Activated T-cell treated with anti-CD3 and anti-CD28 coated beads, Interleukin-2, amount 50 U/mL, for 1 hour (primary cell): Measurements from ENCODE around the gene CCDC142.
"Not testable (repeated sequence)": the region's sequence is repeated elsewhere in the genome, so short reads cannot be mapped to it uniquely, and the experiment has no call there.

Experiments
- DNase-seq: peaks from one replicate; pipeline ENCODE4 v3.0.0-alpha.2; 2020

Gene CCDC142

GRCh38 chr2:74470742-74471141, 12.1 kb downstream of the CCDC142 start:
- DNase-seq: not testable (repeated sequence)

- DNase-seq: no peak
Measured at GRCh38 chr2:74464406-74464805, 18.4 kb downstream of the CCDC142 start.

- no peak for DNase-seq
Measured at GRCh38 chr2:74462786-74463105, 20.1 kb downstream of the CCDC142 start.

DNA sequence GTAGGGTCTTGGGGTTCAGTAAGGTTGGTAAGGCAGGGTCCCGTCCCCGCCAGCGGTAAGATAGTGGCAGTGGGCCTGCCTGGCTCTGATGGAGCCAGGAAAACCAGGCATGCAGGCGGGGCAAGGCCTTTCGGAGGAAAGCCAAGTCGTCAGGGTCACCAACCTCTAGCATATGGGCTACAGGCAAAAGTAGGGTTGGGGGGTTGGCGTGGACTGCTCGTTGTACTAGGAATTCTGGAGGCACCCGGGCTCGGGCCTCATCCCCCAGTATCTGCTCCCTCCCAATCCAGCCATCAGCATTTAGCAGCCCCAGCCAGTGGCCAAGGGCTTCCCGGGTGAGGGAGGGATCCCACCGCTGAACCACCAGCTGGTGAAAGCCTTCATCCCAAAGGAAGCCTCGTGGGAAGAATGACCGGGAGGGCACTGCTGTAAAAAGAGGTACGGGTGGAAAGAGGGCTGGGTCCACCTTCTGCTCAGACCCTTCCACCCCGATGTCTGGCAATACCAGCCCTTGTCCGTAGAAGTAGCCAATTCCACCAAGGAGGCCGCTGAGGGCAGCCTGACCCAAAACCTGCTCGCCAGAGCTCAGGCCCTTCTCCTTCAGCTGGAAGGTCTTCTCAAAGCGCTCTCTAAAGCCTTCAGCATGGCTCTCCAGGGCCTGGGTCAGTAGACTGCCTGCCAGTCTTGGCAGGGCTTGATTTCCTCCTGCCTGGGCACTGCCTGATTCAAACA, 20.6 kb downstream of the CCDC142 start:
- no peak for DNase-seq

GRCh38 chr2:74461187-74462053, 21.4 kb downstream of the CCDC142 start:
- no peak for DNase-seq

GRCh38 chr2:74460187-74460586, 22.6 kb downstream of the CCDC142 start:
- not testable (repeated sequence) for DNase-seq

DNA sequence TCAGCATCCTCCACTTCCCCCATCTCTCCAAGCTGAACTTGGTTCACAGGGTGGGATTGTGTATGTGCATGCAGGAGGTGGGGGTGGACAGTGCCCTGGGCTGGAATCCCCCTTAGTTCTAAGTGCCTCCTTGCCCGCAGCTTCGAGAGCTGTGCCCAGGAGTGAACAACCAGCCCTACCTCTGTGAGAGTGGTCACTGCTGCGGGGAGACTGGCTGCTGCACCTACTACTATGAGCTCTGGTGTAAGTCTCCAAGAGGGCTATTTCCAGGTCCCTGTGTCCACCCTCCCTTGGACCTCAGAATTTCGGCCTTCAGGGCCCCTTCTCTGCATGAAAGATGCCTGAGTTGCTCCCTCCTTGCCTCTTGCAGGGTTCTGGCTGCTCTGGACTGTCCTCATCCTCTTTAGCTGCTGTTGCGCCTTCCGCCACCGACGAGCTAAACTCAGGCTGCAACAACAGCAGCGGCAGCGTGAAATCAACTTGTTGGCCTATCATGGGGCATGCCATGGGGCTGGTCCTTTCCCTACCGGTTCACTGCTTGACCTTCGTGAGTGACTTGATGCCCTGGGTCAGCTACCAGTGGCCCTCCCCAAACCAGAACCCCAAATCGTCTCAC, 23.2 kb downstream of the CCDC142 start:
- DNase-seq: not testable (repeated sequence)

GRCh38 chr2:74458938-74459363, 23.8 kb downstream of the CCDC142 start:
- no peak for DNase-seq

DNA sequence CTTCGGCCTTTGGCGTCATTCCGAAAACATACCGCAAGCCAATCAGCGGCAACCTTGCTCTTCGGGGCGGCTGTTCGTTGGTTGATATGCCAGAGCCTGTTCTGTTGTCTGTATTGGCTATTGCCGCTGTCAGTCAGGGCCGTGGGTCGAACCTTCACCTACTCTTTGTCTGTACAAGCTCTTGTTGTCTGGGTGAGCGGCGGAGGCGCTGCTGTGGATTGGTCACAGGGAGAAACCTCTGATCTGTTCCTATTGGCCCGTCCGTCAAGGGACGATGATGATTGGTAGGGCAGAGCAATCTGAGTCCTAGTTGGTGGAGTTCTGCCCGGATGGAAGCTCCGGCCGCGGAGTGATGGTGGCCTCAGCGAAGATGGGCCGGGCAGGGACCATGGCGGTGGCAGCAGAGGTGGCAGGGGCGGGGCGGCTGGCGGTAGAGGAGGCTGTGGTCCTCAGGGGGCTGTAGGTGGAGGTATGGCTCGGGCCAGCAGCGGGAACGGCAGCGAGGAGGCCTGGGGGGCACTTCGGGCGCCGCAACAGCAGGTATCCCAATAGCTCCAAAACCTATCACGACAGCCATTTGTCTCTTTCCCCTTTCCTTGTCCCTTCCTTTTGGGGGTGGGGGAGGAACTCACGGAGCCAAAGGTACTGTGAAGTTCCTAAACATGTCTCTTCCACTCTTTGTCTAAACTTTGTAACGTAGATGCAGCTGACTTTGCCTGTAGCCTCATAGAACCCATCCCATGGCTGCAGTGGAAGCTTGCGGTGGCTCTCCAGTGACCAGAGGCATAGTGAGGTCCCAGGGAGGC, 24.5 kb downstream of the CCDC142 start, which contains the start of gene WBP1:
Gene WBP1 (plus strand): TSS at position 307 of the 806 bp plus-strand sequence. CDS start 165 bp downstream, at position 472.
- DNase-seq: peak; percentile 95

GRCh38 chr2:74457549-74458131, 25.2 kb downstream of the CCDC142 start:
- DNase-seq: peak; percentile 87

DNA sequence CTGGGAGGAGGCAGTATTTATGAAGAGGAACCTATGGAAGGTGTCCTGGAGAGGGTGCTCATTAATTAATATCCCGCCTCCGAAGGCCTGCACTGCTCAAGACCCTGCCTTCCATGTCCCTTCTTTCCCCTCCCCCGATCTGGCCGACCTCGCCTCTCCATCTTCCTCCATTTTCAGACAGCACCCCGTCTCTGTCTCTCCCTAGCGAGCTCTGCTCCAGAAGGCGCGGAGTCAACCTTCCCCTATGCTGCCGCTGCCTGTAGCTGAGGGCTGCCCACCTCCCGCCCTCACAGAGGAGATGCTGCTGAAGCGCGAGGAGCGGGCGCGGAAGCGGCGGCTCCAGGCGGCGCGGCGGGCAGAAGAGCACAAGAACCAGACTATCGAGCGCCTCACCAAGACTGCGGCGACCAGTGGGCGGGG, 25.7 kb downstream of the CCDC142 start:
- no peak for DNase-seq

DNA sequence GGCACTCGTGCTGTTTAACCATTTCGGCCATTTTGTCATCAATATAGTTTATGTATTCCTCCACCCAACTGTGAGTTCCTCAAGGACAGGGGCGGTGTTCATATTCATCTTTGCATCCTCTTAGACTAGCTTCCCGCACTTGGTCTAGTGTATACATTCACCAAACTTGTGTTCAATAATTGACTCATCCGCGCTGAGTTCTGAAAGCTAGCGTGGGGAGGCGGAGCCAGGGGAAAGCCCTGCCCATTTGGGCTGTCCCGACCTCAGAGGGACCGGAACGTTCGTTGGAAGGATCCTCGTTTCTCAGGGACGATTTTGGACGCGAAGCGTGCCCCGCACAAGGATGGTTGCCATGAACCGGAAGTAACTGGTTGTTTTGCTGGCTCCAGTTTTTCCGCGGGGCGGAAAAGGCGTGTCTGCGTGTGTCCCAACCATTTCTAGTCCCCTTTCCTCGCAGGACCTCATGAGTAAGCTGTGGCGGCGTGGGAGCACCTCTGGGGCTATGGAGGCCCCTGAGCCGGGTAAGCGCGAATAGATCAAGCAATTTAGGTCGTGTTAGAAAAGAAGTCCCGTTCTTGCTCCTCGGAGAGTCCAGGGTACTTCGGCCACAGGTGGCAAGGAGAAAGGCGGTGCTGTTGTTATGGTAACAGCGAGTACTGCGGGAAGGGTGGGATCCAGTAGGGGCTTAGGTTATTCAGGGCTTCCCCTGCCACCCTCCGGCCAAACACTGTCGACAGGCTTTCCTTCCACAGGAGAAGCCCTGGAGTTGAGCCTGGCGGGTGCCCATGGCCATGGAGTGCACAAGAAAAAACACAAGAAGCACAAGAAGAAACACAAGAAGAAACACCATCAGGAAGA, 27.9 kb downstream of the CCDC142 start, which contains the start of gene INO80B:
Gene INO80B (plus strand): TSS at position 434 of the 858 bp plus-strand sequence. CDS start 30 bp downstream, at position 464.
- DNase-seq: peak; percentile 99

DNA sequence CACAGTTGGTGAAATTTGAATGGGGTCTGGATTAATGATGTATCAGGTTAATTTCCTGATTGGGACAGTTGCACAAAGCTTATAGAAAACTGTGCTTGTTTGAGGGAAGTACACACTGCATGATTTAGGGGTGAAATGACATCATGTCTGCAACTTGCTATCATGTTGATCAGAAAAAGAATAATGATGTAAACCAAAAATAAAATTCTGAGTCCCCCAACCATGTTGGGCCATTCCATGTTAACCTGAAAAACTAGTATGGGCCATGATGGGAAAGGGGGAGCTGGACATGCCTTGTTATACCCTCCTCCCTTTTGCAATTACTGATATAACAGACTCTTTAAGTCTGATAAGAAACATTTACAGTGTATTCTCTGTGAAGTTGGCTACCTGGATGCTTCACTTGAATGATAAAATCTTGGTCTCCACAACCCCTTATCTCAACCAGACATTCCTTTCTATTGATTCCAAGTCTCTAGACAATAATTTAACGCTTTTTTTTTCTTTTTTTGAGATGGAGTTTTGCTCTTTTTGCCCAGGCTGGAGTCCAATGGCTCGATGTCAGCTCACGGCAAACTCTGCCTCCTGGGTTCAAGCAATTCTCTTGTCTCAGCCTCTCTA, 32.1 kb downstream of the CCDC142 start:
- no peak for DNase-seq

- no peak for DNase-seq
Measured at GRCh38 chr2:74448771-74449170, 34.0 kb downstream of the CCDC142 start.

DNA sequence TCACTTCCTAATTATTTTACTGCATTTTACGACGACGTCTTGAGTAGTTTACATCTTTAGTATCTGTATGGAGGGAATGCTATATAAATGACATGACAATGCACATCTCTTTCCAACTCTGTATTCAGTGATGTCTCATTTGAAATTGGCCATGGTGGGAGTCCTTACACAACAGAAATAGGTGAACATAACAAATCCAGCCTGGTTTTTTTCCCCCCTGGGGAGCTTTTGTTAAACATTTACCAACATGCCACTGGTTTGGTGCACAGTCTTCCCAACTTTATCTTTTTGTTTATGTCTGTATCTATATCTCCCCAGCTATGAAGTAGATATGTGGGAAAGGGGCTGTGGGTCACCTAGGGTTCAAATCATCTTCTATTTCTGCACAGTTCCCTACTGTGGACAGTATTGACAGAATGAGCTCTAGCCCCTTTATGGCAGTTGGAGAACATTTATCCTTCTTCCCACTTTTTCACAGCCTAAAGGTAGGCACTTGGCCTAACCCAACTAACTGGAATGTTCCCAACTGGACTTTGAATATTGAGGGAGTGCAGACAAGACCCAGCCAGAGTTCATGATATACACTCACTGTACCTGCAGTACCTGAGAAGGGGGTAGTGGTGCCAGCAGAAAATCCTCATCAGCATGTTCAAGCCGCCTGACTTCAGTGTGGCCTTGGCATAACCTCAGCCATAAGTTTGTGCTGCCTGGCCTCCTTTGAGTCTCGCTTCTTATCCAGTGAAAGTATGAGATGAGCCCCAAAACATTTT, 35.4 kb downstream of the CCDC142 start:
- no peak for DNase-seq

- no peak for DNase-seq
Measured at GRCh38 chr2:74444498-74445318, 38.1 kb downstream of the CCDC142 start.

- not testable (repeated sequence) for DNase-seq
Measured at GRCh38 chr2:74442483-74443297, 40.1 kb downstream of the CCDC142 start.
